ENCODE data around the gene ERFE.

DNA sequence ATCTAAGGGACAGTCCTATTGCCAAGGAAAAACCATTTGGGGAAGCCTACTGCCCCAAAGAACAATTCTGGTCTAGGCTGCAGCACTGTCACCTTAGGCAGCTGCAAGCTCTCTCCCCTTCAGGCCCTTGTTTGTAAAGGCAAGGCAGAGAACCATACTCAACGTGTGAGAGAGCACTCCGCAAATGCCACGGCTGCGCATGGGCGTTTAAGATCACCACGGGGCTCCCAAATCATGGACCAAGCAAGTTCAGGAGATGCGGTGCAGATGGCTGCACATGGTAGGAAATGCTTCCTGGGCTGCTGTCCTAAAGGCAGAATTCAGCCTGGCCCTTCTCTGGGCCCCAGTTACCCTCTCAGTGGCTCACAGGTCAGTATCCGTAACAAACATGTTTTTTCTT is 15.5 kb downstream of the ERFE start:
- TF ChIP-seq, protein P1, sequence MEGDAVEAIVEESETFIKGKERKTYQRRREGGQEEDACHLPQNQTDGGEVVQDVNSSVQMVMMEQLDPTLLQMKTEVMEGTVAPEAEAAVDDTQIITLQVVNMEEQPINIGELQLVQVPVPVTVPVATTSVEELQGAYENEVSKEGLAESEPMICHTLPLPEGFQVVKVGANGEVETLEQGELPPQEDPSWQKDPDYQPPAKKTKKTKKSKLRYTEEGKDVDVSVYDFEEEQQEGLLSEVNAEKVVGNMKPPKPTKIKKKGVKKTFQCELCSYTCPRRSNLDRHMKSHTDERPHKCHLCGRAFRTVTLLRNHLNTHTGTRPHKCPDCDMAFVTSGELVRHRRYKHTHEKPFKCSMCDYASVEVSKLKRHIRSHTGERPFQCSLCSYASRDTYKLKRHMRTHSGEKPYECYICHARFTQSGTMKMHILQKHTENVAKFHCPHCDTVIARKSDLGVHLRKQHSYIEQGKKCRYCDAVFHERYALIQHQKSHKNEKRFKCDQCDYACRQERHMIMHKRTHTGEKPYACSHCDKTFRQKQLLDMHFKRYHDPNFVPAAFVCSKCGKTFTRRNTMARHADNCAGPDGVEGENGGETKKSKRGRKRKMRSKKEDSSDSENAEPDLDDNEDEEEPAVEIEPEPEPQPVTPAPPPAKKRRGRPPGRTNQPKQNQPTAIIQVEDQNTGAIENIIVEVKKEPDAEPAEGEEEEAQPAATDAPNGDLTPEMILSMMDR (IDR thresholded peaks at IDR 0.05), result no peak
- TF ChIP-seq POLR2AphosphoS5 (IDR thresholded peaks at IDR 0.05; ENCODE audit: low read depth, low read length), result no peak
